SU-DHL-6 (cell line): Measurements from ENCODE around the gene CD8B2.

Experiments used
- H2AFZ ChIP-seq: fragments of 200-600 bp; sonication (generic); 2 replicates; pipeline ENCODE4 v1.6.1; 2014; ENCODE audit warnings: low read depth, mild to moderate bottlenecking, moderate library complexity, mixed read lengths, antibody characterized with exemption, low read length; ENCODE audit not compliant: severe bottlenecking
- H3F3A ChIP-seq: fragments of 200-600 bp; shearing (Covaris generic); 2 replicates; pipeline ENCODE4 v1.6.0; 2016; ENCODE audit warnings: antibody characterized with exemption, mild to moderate bottlenecking; ENCODE audit not compliant: insufficient read depth
- H3K27ac ChIP-seq: fragments of 200-600 bp; sonication (generic); 2 replicates; pipeline ENCODE4 v1.5.1; 2016; ENCODE audit warnings: low read depth, mild to moderate bottlenecking, low read length, moderate library complexity, mixed read lengths
- H3K27me3 ChIP-seq: fragments of 200-600 bp; sonication (generic), shearing (Covaris generic); 2 replicates; pipeline ENCODE4 v1.6.0; 2014; ENCODE audit warnings: mild to moderate bottlenecking, low read length
- H3K36me3 ChIP-seq: fragments of 200-600 bp; sonication (generic); 2 replicates; pipeline ENCODE4 v1.6.1; 2014; ENCODE audit warnings: mild to moderate bottlenecking, low read length, mixed read lengths
- H3K4me2 ChIP-seq: fragments of 300-600, 200-600 bp; shearing (Covaris generic), sonication (generic); 2 replicates; pipeline ENCODE4 v1.6.0; 2014; ENCODE audit warnings: low read length, low read depth, mild to moderate bottlenecking; ENCODE audit not compliant: poor library complexity, severe bottlenecking
- H3K4me3 ChIP-seq: fragments of 200-600 bp; sonication (generic); 2 replicates; pipeline ENCODE4 v1.5.1; 2014; ENCODE audit warnings: antibody characterized with exemption, low read length, mild to moderate bottlenecking, mixed read lengths; ENCODE audit not compliant: insufficient read depth, poor library complexity, severe bottlenecking
- H3K79me2 ChIP-seq: fragments of 200-600 bp; sonication (generic); 2 replicates; pipeline ENCODE4 v1.6.1; 2014; ENCODE audit warnings: mild to moderate bottlenecking, low read length, moderate library complexity; ENCODE audit not compliant: insufficient read depth
- H3K9ac ChIP-seq: fragments of 200-600 bp; sonication (generic); 2 replicates; pipeline ENCODE4 v1.7.0; 2014; ENCODE audit warnings: mild to moderate bottlenecking, low read length
- H3K9me2 ChIP-seq: fragments of 200-600 bp; sonication (generic); replicated peaks from 2 replicates; pipeline ENCODE4 v1.6.1; 2014; ENCODE audit warnings: low read length; ENCODE audit not compliant: insufficient read depth
- H3K9me3 ChIP-seq: fragments of 200-600 bp; sonication (generic); 2 replicates; pipeline ENCODE4 v1.6.1; 2014; ENCODE audit warnings: low read length, mixed read lengths; ENCODE audit not compliant: insufficient read depth
- H4K20me1 ChIP-seq: fragments of 200-600 bp; sonication (generic); 2 replicates; pipeline ENCODE4 v1.6.1; 2014; ENCODE audit warnings: low read depth, mild to moderate bottlenecking, antibody characterized with exemption, low read length, moderate library complexity, mixed read lengths
- CTCF ChIP-seq: fragments of 200-600 bp; sonication (generic); IDR thresholded peaks from one replicate; pipeline ENCODE4 v1.5.1; 2017; ENCODE audit warnings: antibody characterized with exemption, mild to moderate bottlenecking, low read length, moderate library complexity; ENCODE audit not compliant: insufficient read depth, poor library complexity, severe bottlenecking
- EZH2phosphoT487 ChIP-seq: fragments of 200-600 bp; sonication (generic), shearing (Covaris generic); conservative IDR thresholded peaks from 2 replicates; pipeline ENCODE4 v1.6.1; 2018; ENCODE audit warnings: mild to moderate bottlenecking, antibody characterized with exemption, low read length, moderate library complexity, mixed read lengths

CD8B2 gene

GRCh38 chr2:106536490-106536889 lies 49.3 kb downstream of the CD8B2 start:
- H3K9me3 ChIP-seq = no peaks in the 10 kb centered on the region
- no peak for TF ChIP-seq CTCF
- TF ChIP-seq EZH2phosphoT487 = no peak
- no peak overlapping the region for H3K27ac ChIP-seq
- H3K9ac ChIP-seq = no peak overlapping the region
- H3K9me2 ChIP-seq = no peaks in the 10 kb centered on the region
- H4K20me1 ChIP-seq = no peaks in the 10 kb centered on the region
- no peaks in the 10 kb centered on the region for H3K27me3 ChIP-seq
- no peaks in the 10 kb centered on the region for H3K79me2 ChIP-seq
- H3K4me3 ChIP-seq = no peak overlapping the region
- H3K4me2 ChIP-seq = no peak overlapping the region
- H3F3A ChIP-seq = no peaks in the 10 kb centered on the region
- no peak overlapping the region for H2AFZ ChIP-seq
- no peaks in the 10 kb centered on the region for H3K36me3 ChIP-seq

GRCh38 chr2:106537047-106537446 lies 49.9 kb downstream of the CD8B2 start:
- no peaks in the 10 kb centered on the region for H3F3A ChIP-seq
- H3K36me3 ChIP-seq = no peaks in the 10 kb centered on the region
- no peaks in the 10 kb centered on the region for H3K27me3 ChIP-seq
- no peaks in the 10 kb centered on the region for H3K79me2 ChIP-seq
- H3K4me3 ChIP-seq = no peak overlapping the region
- H3K9ac ChIP-seq = no peak overlapping the region
- no peak overlapping the region for H3K27ac ChIP-seq
- no peak overlapping the region for H3K4me2 ChIP-seq
- H2AFZ ChIP-seq = no peak overlapping the region
- no peaks in the 10 kb centered on the region for H4K20me1 ChIP-seq
- TF ChIP-seq CTCF (no peak), EZH2phosphoT487 (no peak)
- H3K9me2 ChIP-seq = no peaks in the 10 kb centered on the region
- no peaks in the 10 kb centered on the region for H3K9me3 ChIP-seq

GRCh38 chr2:106537791-106538191 lies 50.6 kb downstream of the CD8B2 start:
- no peak overlapping the region for H3K4me3 ChIP-seq
- no peak overlapping the region for H3K27ac ChIP-seq

More at GRCh38 chr2:106537791-106538191, 50.6 kb downstream of the CD8B2 start:
- Histone ChIP-seq H4K20me1 (no peaks in the 10 kb centered on the region), H3K9ac (no peak overlapping the region), H3K79me2 (no peaks in the 10 kb centered on the region), H3K9me3 (no peaks in the 10 kb centered on the region), H3K27me3 (no peaks in the 10 kb centered on the region), H3K4me2 (no peak overlapping the region), H3F3A (no peaks in the 10 kb centered on the region), H3K36me3 (no peaks in the 10 kb centered on the region), H2AFZ (no peak overlapping the region), H3K9me2 (no peaks in the 10 kb centered on the region)
- TF ChIP-seq CTCF (no peak), EZH2phosphoT487 (no peak)
